Measurements from ENCODE around the gene ITGA5. TPM values are rescaled to one million over a fixed set of nuclear protein-coding genes. Genes with fewer than 3 reads are reported as not detected.

The ITGA5 gene
- total RNA-seq, 1 experiment from 2014 or later: 75.8 TPM

GRCh38 chr12:54427106-54427505 lies 8.0 kb upstream of the ITGA5 start:
- H3K27ac ChIP-seq (ENCODE audit: low read length): no peak overlapping the region
- POLR2A ChIA-PET: no interaction called here
- ATAC-seq: no peak
- H3K4me1 ChIP-seq (ENCODE audit: control insufficient read depth, insufficient read depth, low read length): no peaks in the 10 kb centered on the region
- intact Hi-C loops (cut with micrococcal nuclease; ENCODE audit: unreplicated experiment) (no loop called here), in situ Hi-C loops (cut with HindIII; ENCODE audit: low pct_unique_long_range_greater_than_20kb, low sequenced_read_pairs) (no loop called here)
- no peak overlapping the region for H3K4me3 ChIP-seq (ENCODE audit: low read depth in 2 of 2, low read length in 2 of 2)
- no peak for TF ChIP-seq POLR2AphosphoS5 (IDR thresholded peaks at IDR 0.05; ENCODE audit: low read depth, low read length)
- no peak for TF ChIP-seq SIN3A (IDR thresholded peaks at IDR 0.05; ENCODE audit: borderline replicate concordance, insufficient read depth, low read depth, low read length)
- TF ChIP-seq CTCF (IDR thresholded peaks at IDR 0.05): no peak
- TF ChIP-seq, protein P1, sequence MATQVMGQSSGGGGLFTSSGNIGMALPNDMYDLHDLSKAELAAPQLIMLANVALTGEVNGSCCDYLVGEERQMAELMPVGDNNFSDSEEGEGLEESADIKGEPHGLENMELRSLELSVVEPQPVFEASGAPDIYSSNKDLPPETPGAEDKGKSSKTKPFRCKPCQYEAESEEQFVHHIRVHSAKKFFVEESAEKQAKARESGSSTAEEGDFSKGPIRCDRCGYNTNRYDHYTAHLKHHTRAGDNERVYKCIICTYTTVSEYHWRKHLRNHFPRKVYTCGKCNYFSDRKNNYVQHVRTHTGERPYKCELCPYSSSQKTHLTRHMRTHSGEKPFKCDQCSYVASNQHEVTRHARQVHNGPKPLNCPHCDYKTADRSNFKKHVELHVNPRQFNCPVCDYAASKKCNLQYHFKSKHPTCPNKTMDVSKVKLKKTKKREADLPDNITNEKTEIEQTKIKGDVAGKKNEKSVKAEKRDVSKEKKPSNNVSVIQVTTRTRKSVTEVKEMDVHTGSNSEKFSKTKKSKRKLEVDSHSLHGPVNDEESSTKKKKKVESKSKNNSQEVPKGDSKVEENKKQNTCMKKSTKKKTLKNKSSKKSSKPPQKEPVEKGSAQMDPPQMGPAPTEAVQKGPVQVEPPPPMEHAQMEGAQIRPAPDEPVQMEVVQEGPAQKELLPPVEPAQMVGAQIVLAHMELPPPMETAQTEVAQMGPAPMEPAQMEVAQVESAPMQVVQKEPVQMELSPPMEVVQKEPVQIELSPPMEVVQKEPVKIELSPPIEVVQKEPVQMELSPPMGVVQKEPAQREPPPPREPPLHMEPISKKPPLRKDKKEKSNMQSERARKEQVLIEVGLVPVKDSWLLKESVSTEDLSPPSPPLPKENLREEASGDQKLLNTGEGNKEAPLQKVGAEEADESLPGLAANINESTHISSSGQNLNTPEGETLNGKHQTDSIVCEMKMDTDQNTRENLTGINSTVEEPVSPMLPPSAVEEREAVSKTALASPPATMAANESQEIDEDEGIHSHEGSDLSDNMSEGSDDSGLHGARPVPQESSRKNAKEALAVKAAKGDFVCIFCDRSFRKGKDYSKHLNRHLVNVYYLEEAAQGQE (IDR thresholded peaks at IDR 0.05; ENCODE audit: insufficient read depth in 1 of 2, low read depth in 2 of 2, low read length in 1 of 2): no peak
- TF ChIP-seq TCF7L2 (IDR thresholded peaks at IDR 0.05; ENCODE audit: low read depth, low read length): no peak
- H3K36me3 ChIP-seq (ENCODE audit: control insufficient read depth, insufficient read depth, low read length): no peaks in the 10 kb centered on the region
- no peaks in the 10 kb centered on the region for H3K9me3 ChIP-seq (ENCODE audit: control insufficient read depth, insufficient read depth, low read depth, low read length)
- CTCF ChIA-PET: no interaction called here
- no peak for DNase-seq (ENCODE audit: low read depth, low spot score)
- H3K27me3 ChIP-seq (ENCODE audit: control insufficient read depth, insufficient read depth, low read length): no peaks in the 10 kb centered on the region; the same call in 1 of the 2 replicates
- no TSS peak for BruUV-seq (replicated peaks)

- intact Hi-C loops (cut with micrococcal nuclease; ENCODE audit: unreplicated experiment): no loop called here
- CTCF ChIA-PET: no interaction called here
- no peak for DNase-seq (ENCODE audit: low read depth, low spot score)
- in situ Hi-C loops (cut with HindIII; ENCODE audit: low pct_unique_long_range_greater_than_20kb, low sequenced_read_pairs): no loop called here
- no TSS peak for BruUV-seq (replicated peaks)
- no peak for ATAC-seq
- Histone ChIP-seq H3K36me3 (ENCODE audit: control insufficient read depth, insufficient read depth, low read length) (no peaks in the 10 kb centered on the region), H3K4me3 (ENCODE audit: low read depth in 2 of 2, low read length in 2 of 2) (no peak overlapping the region), H3K9me3 (ENCODE audit: control insufficient read depth, insufficient read depth, low read depth, low read length) (no peaks in the 10 kb centered on the region), H3K27me3 (ENCODE audit: control insufficient read depth, insufficient read depth, low read length) (no peaks in the 10 kb centered on the region; the same call in 1 of the 2 replicates), H3K27ac (ENCODE audit: low read length) (no peak overlapping the region), H3K4me1 (ENCODE audit: control insufficient read depth, insufficient read depth, low read length) (0 out of 2 replicates have a peak, but pooled peaks cover 4% of the 10 kb centered on the region)
- POLR2A ChIA-PET: no interaction called here
- TF ChIP-seq SIN3A (IDR thresholded peaks at IDR 0.05; ENCODE audit: borderline replicate concordance, insufficient read depth, low read depth, low read length): no peak
Measured at GRCh38 chr12:54426690-54427089, 7.6 kb upstream of the ITGA5 start.

GRCh38 chr12:54425702-54426101 lies 6.6 kb upstream of the ITGA5 start:
- no peak for ATAC-seq

More at GRCh38 chr12:54425702-54426101, 6.6 kb upstream of the ITGA5 start:
- H3K27ac ChIP-seq (ENCODE audit: low read length): no peak overlapping the region
- no peaks in the 10 kb centered on the region for H3K9me3 ChIP-seq (ENCODE audit: control insufficient read depth, insufficient read depth, low read depth, low read length)
- no TSS peak for BruUV-seq (replicated peaks)
- DNase-seq (ENCODE audit: low read depth, low spot score): no peak
- no peaks in the 10 kb centered on the region for H3K27me3 ChIP-seq (ENCODE audit: control insufficient read depth, insufficient read depth, low read length)
- intact Hi-C loops (cut with micrococcal nuclease; ENCODE audit: unreplicated experiment) (no loop called here), in situ Hi-C loops (cut with HindIII; ENCODE audit: low pct_unique_long_range_greater_than_20kb, low sequenced_read_pairs) (no loop called here)
- TF ChIP-seq TCF7L2 (IDR thresholded peaks at IDR 0.05; ENCODE audit: low read depth, low read length) (no peak), POLR2AphosphoS5 (IDR thresholded peaks at IDR 0.05; ENCODE audit: low read depth, low read length) (no peak), CTCF (IDR thresholded peaks at IDR 0.05) (no peak), SIN3A (IDR thresholded peaks at IDR 0.05; ENCODE audit: borderline replicate concordance, insufficient read depth, low read depth, low read length) (no peak)
- TF ChIP-seq, protein P1 (IDR thresholded peaks at IDR 0.05; ENCODE audit: insufficient read depth in 1 of 2, low read depth in 2 of 2, low read length in 1 of 2): no peak
- H3K36me3 ChIP-seq (ENCODE audit: control insufficient read depth, insufficient read depth, low read length): no peaks in the 10 kb centered on the region
- CTCF ChIA-PET: interaction anchor here (0.7 kb wide), 1 partner anchor 13 kb away, joined by 3 read pairs; no protein-coding TSS in a partner anchor
- no peak overlapping the region for H3K4me3 ChIP-seq (ENCODE audit: low read depth in 2 of 2, low read length in 2 of 2)
- peaks cover 10% of the 10 kb centered on the region for H3K4me1 ChIP-seq (ENCODE audit: control insufficient read depth, insufficient read depth, low read length)
- POLR2A ChIA-PET: no interaction called here

Measured in Panc1 (cell line).